ENCODE results near the gene SUMF2.
"Not testable (repeated sequence)": the region's sequence is repeated elsewhere in the genome, so short reads cannot be mapped to it uniquely, and the experiment has no call there.

DNA sequence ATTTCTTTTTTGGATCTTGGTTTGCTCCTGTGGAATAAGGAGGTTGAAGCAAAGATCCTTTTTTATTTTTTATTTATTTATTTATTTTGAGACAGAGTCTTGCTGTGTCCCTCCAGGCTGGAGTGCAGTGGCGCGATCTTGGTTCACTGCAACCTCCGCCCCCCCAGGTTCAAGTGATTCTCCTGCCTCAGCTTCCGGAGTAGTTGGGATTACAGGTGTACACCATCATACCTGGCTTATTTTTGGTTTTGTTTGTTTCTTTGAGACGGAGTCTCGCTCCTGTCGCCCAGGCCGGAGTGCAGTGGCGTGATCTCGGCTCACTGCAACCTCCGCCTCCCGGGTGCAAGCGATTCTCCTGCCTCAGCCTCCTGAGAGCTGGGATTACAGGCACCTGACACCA lies 2.3 kb downstream of the SUMF2 start:
- TF ChIP-seq, protein P1, sequence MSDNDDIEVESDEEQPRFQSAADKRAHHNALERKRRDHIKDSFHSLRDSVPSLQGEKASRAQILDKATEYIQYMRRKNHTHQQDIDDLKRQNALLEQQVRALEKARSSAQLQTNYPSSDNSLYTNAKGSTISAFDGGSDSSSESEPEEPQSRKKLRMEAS (IDR thresholded peaks at IDR 0.05; ENCODE audit: insufficient read depth, insufficient read length), result not testable (repeated sequence)
- TF ChIP-seq, protein P2, sequence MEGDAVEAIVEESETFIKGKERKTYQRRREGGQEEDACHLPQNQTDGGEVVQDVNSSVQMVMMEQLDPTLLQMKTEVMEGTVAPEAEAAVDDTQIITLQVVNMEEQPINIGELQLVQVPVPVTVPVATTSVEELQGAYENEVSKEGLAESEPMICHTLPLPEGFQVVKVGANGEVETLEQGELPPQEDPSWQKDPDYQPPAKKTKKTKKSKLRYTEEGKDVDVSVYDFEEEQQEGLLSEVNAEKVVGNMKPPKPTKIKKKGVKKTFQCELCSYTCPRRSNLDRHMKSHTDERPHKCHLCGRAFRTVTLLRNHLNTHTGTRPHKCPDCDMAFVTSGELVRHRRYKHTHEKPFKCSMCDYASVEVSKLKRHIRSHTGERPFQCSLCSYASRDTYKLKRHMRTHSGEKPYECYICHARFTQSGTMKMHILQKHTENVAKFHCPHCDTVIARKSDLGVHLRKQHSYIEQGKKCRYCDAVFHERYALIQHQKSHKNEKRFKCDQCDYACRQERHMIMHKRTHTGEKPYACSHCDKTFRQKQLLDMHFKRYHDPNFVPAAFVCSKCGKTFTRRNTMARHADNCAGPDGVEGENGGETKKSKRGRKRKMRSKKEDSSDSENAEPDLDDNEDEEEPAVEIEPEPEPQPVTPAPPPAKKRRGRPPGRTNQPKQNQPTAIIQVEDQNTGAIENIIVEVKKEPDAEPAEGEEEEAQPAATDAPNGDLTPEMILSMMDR (IDR thresholded peaks at IDR 0.05; ENCODE audit: extremely low read depth in 1 of 2, insufficient read depth in 1 of 2, low read depth in 1 of 2, low read length in 2 of 2), result not testable (repeated sequence)
